T-helper 17 cell (primary cell): Measurements from ENCODE around the gene SLC12A7. TPM values are rescaled to one million over a fixed set of nuclear protein-coding genes. Genes with fewer than 3 reads are reported as not detected.
A peak's percentile ranks its signal among the peaks of the same experiment; 100 is the strongest.

Experiments
- ATAC-seq: fragments of 150-1000 bp; cut with Tn5 transposase; 2 replicates; pipeline ENCODE4 v1.10.0; 2021; ENCODE audit warnings: mild to moderate bottlenecking, moderate library complexity
- DNase-seq, 3 donors: peaks; one replicate each; pipeline versions ENCODE4 v3.0.0 to v3.0.0-alpha.2; 2020 to 2021
- H3K9me3 ChIP-seq: one replicate; pipeline ENCODE4 v1.7.0; 2013; ENCODE audit warnings: low read length, mild to moderate bottlenecking; ENCODE audit not compliant: control insufficient read depth, poor library complexity, severe bottlenecking
- H3K27ac Mint-ChIP-seq: one replicate; pipeline ENCODE4 v1.8.0; 2022; ENCODE audit warnings: mild to moderate bottlenecking, moderate library complexity, mixed read lengths
- H3K27me3 Mint-ChIP-seq: one replicate; pipeline ENCODE4 v1.8.0; 2022; ENCODE audit warnings: mixed read lengths
- H3K36me3 Mint-ChIP-seq: one replicate; pipeline ENCODE4 v1.8.0; 2022; ENCODE audit warnings: low read depth, mixed read lengths
- H3K4me1 Mint-ChIP-seq: one replicate; pipeline ENCODE4 v1.8.0; 2022; ENCODE audit warnings: mild to moderate bottlenecking, mixed read lengths
- H3K4me3 Mint-ChIP-seq: one replicate; pipeline ENCODE4 v1.8.0; 2022; ENCODE audit warnings: mild to moderate bottlenecking, moderate library complexity, mixed read lengths
- total RNA-seq, 4 donors: library from RNA in 2 of 4; stranded (reverse) in 2 of 4; gene quantifications; one replicate each; pipeline ENCODE4 v1.2.3 and lab custom pipeline; 2022 to 2026

The SLC12A7 gene
- total RNA-seq, 2 donors from 2014 or later: 36.6 to 88.0 TPM

- no peaks in the 10 kb centered on the region for H3K27me3 Mint-ChIP-seq
- H3K4me3 Mint-ChIP-seq: peak overlapping the region; percentile 4
- H3K27ac Mint-ChIP-seq: no peak overlapping the region
- peaks cover 6% of the 10 kb centered on the region for H3K4me1 Mint-ChIP-seq
- H3K9me3 ChIP-seq: no peaks in the 10 kb centered on the region
- no peak for ATAC-seq
- peaks cover 2% of the 10 kb centered on the region for H3K36me3 Mint-ChIP-seq
- DNase-seq: no peak
These were observed 62.7 kb downstream of the SLC12A7 start for GRCh38 chr5:1048861-1049838.

GRCh38 chr5:1048162-1048721, 63.6 kb downstream of the SLC12A7 start:
- DNase-seq (no peak), ATAC-seq (no peak)
- Mint-ChIP-seq H3K36me3 (peaks cover 2% of the 10 kb centered on the region), H3K27ac (no peak overlapping the region), H3K4me1 (peaks cover 6% of the 10 kb centered on the region), H3K4me3 (no peak overlapping the region), H3K27me3 (no peaks in the 10 kb centered on the region)
- no peaks in the 10 kb centered on the region for H3K9me3 ChIP-seq

DNA sequence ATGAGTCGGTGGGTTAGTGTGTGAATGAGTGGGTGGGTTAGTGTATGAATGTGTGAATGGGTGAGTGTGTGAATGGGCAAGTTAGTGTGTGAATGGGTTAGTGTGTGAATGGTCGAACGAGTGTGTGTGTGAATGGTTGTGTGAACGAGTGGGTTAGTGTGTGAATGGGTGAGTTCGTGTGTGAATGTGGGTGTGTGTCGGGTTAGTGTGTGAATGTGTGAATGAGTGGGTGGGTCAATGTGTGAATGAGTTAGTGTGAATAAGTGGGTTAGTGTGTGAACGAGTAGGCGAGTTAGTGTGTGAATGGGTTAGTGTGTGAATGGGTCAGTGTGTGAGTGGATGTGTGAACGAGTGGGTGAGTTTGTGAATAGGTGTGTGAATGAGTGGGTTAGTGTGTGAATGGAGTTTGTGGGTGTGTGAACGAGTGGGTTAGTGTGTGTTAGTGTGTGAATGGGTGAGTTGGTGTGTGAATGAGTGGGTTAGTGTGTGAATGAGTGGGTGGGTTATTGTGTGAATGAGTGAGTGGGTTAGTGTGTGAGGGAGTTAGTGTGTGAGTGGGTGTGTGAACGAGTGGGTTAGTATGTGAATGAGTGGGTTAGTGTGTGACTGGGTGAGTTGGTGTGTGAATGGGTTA, 64.4 kb downstream of the SLC12A7 start:
- peaks cover 2% of the 10 kb centered on the region for H3K36me3 Mint-ChIP-seq
- ATAC-seq: no peak
- H3K4me1 Mint-ChIP-seq: peaks cover 6% of the 10 kb centered on the region
- no peak for DNase-seq
- peaks cover 5% of the 10 kb centered on the region for H3K9me3 ChIP-seq
- no peak overlapping the region for H3K27ac Mint-ChIP-seq
- H3K4me3 Mint-ChIP-seq: no peak overlapping the region
- H3K27me3 Mint-ChIP-seq: no peaks in the 10 kb centered on the region

DNA sequence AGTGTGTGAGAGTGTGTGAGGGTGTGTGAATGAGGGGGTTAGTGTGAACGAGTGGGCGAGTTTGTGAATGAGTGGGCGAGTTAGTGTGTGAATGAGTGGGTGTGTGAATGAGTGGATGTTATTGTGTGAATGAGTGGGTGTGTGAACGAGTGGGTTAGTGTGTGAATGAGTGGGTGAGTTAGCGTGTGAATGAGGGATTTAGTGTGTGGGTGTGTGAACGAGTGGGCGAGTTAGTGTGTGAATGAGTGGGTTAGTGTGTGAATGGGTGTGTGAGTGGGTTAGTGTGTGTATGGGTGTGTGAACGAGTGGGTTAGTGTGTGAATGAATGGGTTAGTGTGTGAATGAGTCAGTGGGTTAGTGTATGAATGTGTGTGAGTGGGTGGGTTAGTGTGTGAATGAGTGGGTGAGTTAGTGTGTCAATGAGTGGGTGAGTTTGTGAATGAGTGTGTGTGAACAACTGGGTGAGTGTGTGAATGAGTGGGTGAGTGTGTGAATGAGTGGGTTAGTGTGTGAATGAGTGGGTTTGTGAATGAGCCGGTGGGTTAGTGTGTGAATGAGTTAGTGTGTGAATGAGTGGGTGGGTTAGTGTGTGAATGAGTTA, 65.8 kb downstream of the SLC12A7 start:
- Mint-ChIP-seq H3K4me3 (no peak overlapping the region), H3K27me3 (no peaks in the 10 kb centered on the region), H3K36me3 (no peaks in the 10 kb centered on the region), H3K27ac (no peak overlapping the region), H3K4me1 (peaks cover 3% of the 10 kb centered on the region)
- H3K9me3 ChIP-seq: peaks cover 5% of the 10 kb centered on the region
- DNase-seq (no peak), ATAC-seq (no peak)

GRCh38 chr5:1044117-1044516, 67.7 kb downstream of the SLC12A7 start:
- DNase-seq (no peak), ATAC-seq (no peak)
- peaks cover 3% of the 10 kb centered on the region for H3K4me1 Mint-ChIP-seq
- H3K36me3 Mint-ChIP-seq: no peaks in the 10 kb centered on the region
- H3K4me3 Mint-ChIP-seq: no peak overlapping the region
- peaks cover 5% of the 10 kb centered on the region for H3K9me3 ChIP-seq
- no peak overlapping the region for H3K27ac Mint-ChIP-seq
- no peaks in the 10 kb centered on the region for H3K27me3 Mint-ChIP-seq

GRCh38 chr5:1043327-1043726, 68.5 kb downstream of the SLC12A7 start:
- Mint-ChIP-seq H3K27me3 (no peaks in the 10 kb centered on the region), H3K4me1 (peaks cover 3% of the 10 kb centered on the region), H3K4me3 (no peak overlapping the region), H3K36me3 (no peaks in the 10 kb centered on the region), H3K27ac (no peak overlapping the region)
- ATAC-seq (no peak), DNase-seq (no peak)
- peaks cover 5% of the 10 kb centered on the region for H3K9me3 ChIP-seq

DNA sequence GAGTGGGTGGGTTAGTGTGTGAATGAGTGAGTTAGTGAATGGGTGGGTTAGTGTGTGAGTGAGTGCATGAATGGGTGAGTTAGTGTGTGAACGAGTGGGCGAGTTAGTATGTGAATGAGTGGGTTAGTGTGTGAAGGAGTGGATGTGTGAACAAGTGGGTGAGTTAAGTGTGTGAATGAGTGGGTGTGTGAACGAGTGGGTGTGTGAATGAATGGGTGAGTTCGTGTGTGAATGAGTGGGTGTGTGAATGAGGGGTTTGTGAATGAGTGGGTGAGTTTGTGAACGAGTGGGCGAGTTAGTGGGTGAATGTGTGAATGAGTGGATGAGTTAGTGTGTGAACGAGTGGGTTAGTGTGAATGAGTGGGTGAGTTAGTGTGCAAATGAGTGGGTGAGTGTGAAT, 69.2 kb downstream of the SLC12A7 start:
- no peak overlapping the region for H3K27ac Mint-ChIP-seq
- DNase-seq: no peak
- no peak overlapping the region for H3K4me3 Mint-ChIP-seq
- H3K4me1 Mint-ChIP-seq: peaks cover under 1% of the 10 kb centered on the region
- peaks cover 5% of the 10 kb centered on the region for H3K9me3 ChIP-seq
- no peak for ATAC-seq
- no peaks in the 10 kb centered on the region for H3K27me3 Mint-ChIP-seq
- no peaks in the 10 kb centered on the region for H3K36me3 Mint-ChIP-seq

GRCh38 chr5:1041225-1042143, 70.4 kb downstream of the SLC12A7 start:
- no peaks in the 10 kb centered on the region for H3K27me3 Mint-ChIP-seq
- no peaks in the 10 kb centered on the region for H3K36me3 Mint-ChIP-seq
- DNase-seq: no peak
- no peak for ATAC-seq
- H3K27ac Mint-ChIP-seq: no peak overlapping the region
- H3K4me1 Mint-ChIP-seq: no peaks in the 10 kb centered on the region
- H3K4me3 Mint-ChIP-seq: no peak overlapping the region
- H3K9me3 ChIP-seq: peaks cover 5% of the 10 kb centered on the region

GRCh38 chr5:1040571-1040970, 71.3 kb downstream of the SLC12A7 start:
- H3K27me3 Mint-ChIP-seq: no peaks in the 10 kb centered on the region
- DNase-seq (no peak), ATAC-seq (no peak)
- H3K27ac Mint-ChIP-seq: no peak overlapping the region
- no peaks in the 10 kb centered on the region for H3K4me1 Mint-ChIP-seq
- H3K36me3 Mint-ChIP-seq: no peaks in the 10 kb centered on the region
- H3K4me3 Mint-ChIP-seq: no peak overlapping the region
- H3K9me3 ChIP-seq: peaks cover 5% of the 10 kb centered on the region

GRCh38 chr5:1039706-1040260, 72.1 kb downstream of the SLC12A7 start:
- Mint-ChIP-seq H3K27me3 (no peaks in the 10 kb centered on the region), H3K36me3 (no peaks in the 10 kb centered on the region), H3K4me1 (peaks cover 4% of the 10 kb centered on the region), H3K27ac (no peak overlapping the region), H3K4me3 (no peak overlapping the region)
- DNase-seq (no peak), ATAC-seq (no peak)
- H3K9me3 ChIP-seq: peaks cover 5% of the 10 kb centered on the region

DNA sequence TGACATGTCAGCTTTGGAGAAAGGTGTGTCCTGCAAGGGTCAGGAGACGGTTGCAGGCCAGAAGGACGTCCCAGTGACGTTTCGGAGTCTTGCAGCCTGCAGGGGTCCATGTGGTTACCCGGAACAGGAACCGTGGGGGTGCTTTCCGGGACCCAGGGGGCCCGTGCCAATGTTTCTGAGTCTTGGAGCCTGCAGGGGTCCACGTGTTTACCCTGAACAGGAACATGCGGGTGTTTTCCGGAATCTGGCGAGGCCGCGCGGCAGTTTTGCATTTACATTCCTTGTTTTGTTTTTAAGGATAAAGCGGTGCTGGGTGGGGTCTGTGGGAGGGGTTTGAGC, 72.7 kb downstream of the SLC12A7 start:
- Mint-ChIP-seq H3K36me3 (no peaks in the 10 kb centered on the region), H3K4me3 (no peak overlapping the region), H3K27ac (no peak overlapping the region), H3K4me1 (peaks cover 5% of the 10 kb centered on the region), H3K27me3 (peaks cover under 1% of the 10 kb centered on the region)
- peaks cover 5% of the 10 kb centered on the region for H3K9me3 ChIP-seq
- no peak for DNase-seq
- no peak for ATAC-seq

GRCh38 chr5:1038417-1039209, 73.2 kb downstream of the SLC12A7 start:
- H3K4me3 Mint-ChIP-seq: peak overlapping the region; percentile 33
- ATAC-seq (no peak), DNase-seq (no peak)
- H3K27ac Mint-ChIP-seq: no peak overlapping the region
- H3K36me3 Mint-ChIP-seq: no peaks in the 10 kb centered on the region
- H3K27me3 Mint-ChIP-seq: peaks cover 6% of the 10 kb centered on the region
- peaks cover 5% of the 10 kb centered on the region for H3K4me1 Mint-ChIP-seq
- peaks cover 5% of the 10 kb centered on the region for H3K9me3 ChIP-seq
